ENCODE data around the gene CFAP74.
"Not testable (repeated sequence)": the region's sequence is repeated elsewhere in the genome, so short reads cannot be mapped to it uniquely, and the experiment has no call there.

Gene CFAP74

GRCh38 chr1:1899967-1900327 lies 103.6 kb downstream of the CFAP74 start:
- DNase-seq (ENCODE audit: low read depth in 1 of 2, low spot score in 1 of 2) = no peak

- DNase-seq (ENCODE audit: low read depth in 1 of 2, low spot score in 1 of 2) = no peak
These were observed 104.2 kb downstream of the CFAP74 start for GRCh38 chr1:1899266-1899966.

GRCh38 chr1:1898246-1898933 lies 105.2 kb downstream of the CFAP74 start:
- no peak for DNase-seq (ENCODE audit: low read depth in 1 of 2, low spot score in 1 of 2)

GRCh38 chr1:1895456-1896336 lies 107.9 kb downstream of the CFAP74 start:
- DNase-seq (ENCODE audit: low read depth in 1 of 2, low spot score in 1 of 2) = no peak

- DNase-seq (ENCODE audit: low read depth in 1 of 2, low spot score in 1 of 2) = no peak
These were observed 108.5 kb downstream of the CFAP74 start for GRCh38 chr1:1895060-1895418.

- DNase-seq (ENCODE audit: low read depth in 1 of 2, low spot score in 1 of 2) = no peak
These were observed 109.1 kb downstream of the CFAP74 start for GRCh38 chr1:1894354-1895059.

- DNase-seq (ENCODE audit: low read depth in 1 of 2, low spot score in 1 of 2) = no peak
These were observed 109.6 kb downstream of the CFAP74 start for GRCh38 chr1:1893997-1894353.

- DNase-seq (ENCODE audit: low read depth in 1 of 2, low spot score in 1 of 2) = no peak
These were observed 110.1 kb downstream of the CFAP74 start for GRCh38 chr1:1893291-1893985.

GRCh38 chr1:1892763-1893120 lies 110.8 kb downstream of the CFAP74 start:
- DNase-seq (ENCODE audit: low read depth in 1 of 2, low spot score in 1 of 2) = no peak

GRCh38 chr1:1892079-1892762 lies 111.4 kb downstream of the CFAP74 start:
- DNase-seq (ENCODE audit: low read depth in 1 of 2, low spot score in 1 of 2) = no peak

GRCh38 chr1:1891349-1892078 lies 112.1 kb downstream of the CFAP74 start:
- peak in 1 of 2 donors; percentile 64 for DNase-seq (ENCODE audit: low read depth in 1 of 2, low spot score in 1 of 2)

- DNase-seq (ENCODE audit: low read depth in 1 of 2, low spot score in 1 of 2) = peak; percentile 81 to 86
These were observed 112.9 kb downstream of the CFAP74 start, which contains the start of gene GNB1 for GRCh38 chr1:1890506-1891348. TSS of gene GNB1 (minus strand) at chr1:1891087. CDS start at chr1:1825453, 65,634 bp downstream.

- DNase-seq (ENCODE audit: low read depth in 1 of 2, low spot score in 1 of 2) = peak; percentile 16 to 30
These were observed 113.6 kb downstream of the CFAP74 start for GRCh38 chr1:1889847-1890505.

GRCh38 chr1:1889090-1889750 lies 114.4 kb downstream of the CFAP74 start:
- no peak for DNase-seq (ENCODE audit: low read depth in 1 of 2, low spot score in 1 of 2)

- not testable (repeated sequence) for DNase-seq (ENCODE audit: low read depth in 1 of 2, low spot score in 1 of 2)
These were observed 119.7 kb downstream of the CFAP74 start for GRCh38 chr1:1883890-1884289.

- DNase-seq (ENCODE audit: low read depth in 1 of 2, low spot score in 1 of 2) = no peak
These were observed 120.3 kb downstream of the CFAP74 start for GRCh38 chr1:1883092-1883873.

- DNase-seq (ENCODE audit: low read depth in 1 of 2, low spot score in 1 of 2) = no peak
These were observed 121.9 kb downstream of the CFAP74 start for GRCh38 chr1:1881727-1882126.
